Astrocyte (in vitro differentiated cells and primary cell): Measurements from ENCODE around the gene PIGQ. TPM values are rescaled to one million over a fixed set of nuclear protein-coding genes. Genes with fewer than 3 reads are reported as not detected.

ENCODE experiments used
- DNase-seq: peaks from one replicate; pipeline ENCODE4 v3.0.0-alpha.2; 2010; ENCODE audit warnings: low read depth
- FAIRE-seq: peaks from 2 replicates; lab custom pipeline; 2011; peaks lifted over from hg19 to GRCh38; lab: Jason Lieb, UNC
- H2AFZ ChIP-seq: 2 replicates; pipeline ENCODE4 v1.6.0; 2012; ENCODE audit warnings: low read depth, low read length, inconsistent platforms
- H3K27ac ChIP-seq: 2 replicates; pipeline ENCODE4 v1.5.1; 2011; ENCODE audit warnings: low read depth, low read length, inconsistent platforms
- H3K27me3 ChIP-seq: 2 replicates; pipeline ENCODE4 v1.6.0; 2011; ENCODE audit warnings: low read length, inconsistent platforms; ENCODE audit not compliant: insufficient read depth
- H3K36me3 ChIP-seq: 2 replicates; pipeline ENCODE4 v1.5.1; 2011; ENCODE audit warnings: low read length, inconsistent platforms; ENCODE audit not compliant: insufficient read depth
- H3K4me1 ChIP-seq: 2 replicates; pipeline ENCODE4 v1.5.1; 2011; ENCODE audit warnings: low read length, inconsistent platforms; ENCODE audit not compliant: insufficient read depth
- H3K4me2 ChIP-seq: 2 replicates; pipeline ENCODE4 v1.6.0; 2012; ENCODE audit warnings: low read length, inconsistent platforms
- H3K4me3 ChIP-seq: 2 replicates; pipeline ENCODE4 v1.5.1; 2011; ENCODE audit warnings: low read depth, mild to moderate bottlenecking, low read length, inconsistent platforms; ENCODE audit not compliant: insufficient read depth
- H3K79me2 ChIP-seq: 2 replicates; pipeline ENCODE4 v1.6.0; 2012; ENCODE audit warnings: mild to moderate bottlenecking, low read length, inconsistent platforms; ENCODE audit not compliant: insufficient read depth
- H3K9ac ChIP-seq: 2 replicates; pipeline ENCODE4 v1.6.0; 2012; ENCODE audit warnings: mild to moderate bottlenecking, low read length, inconsistent platforms
- H3K9me3 ChIP-seq: 2 replicates; pipeline ENCODE4 v1.5.1; 2012; ENCODE audit warnings: low read depth, mild to moderate bottlenecking, low read length, inconsistent platforms; ENCODE audit not compliant: insufficient read depth
- H4K20me1 ChIP-seq: 2 replicates; pipeline ENCODE4 v1.6.0; 2012; ENCODE audit warnings: low read length, inconsistent platforms; ENCODE audit not compliant: insufficient read depth
- H3K27ac Mint-ChIP-seq: one replicate; pipeline ENCODE4 v1.8.0; 2021; ENCODE audit warnings: mild to moderate bottlenecking, mixed read lengths; ENCODE audit not compliant: unreplicated experiment
- H3K27me3 Mint-ChIP-seq: one replicate; pipeline ENCODE4 v1.8.0; 2021; ENCODE audit warnings: low read depth, mixed read lengths; ENCODE audit not compliant: unreplicated experiment
- H3K36me3 Mint-ChIP-seq: one replicate; pipeline ENCODE4 v1.8.0; 2021; ENCODE audit warnings: low read depth, mixed read lengths; ENCODE audit not compliant: unreplicated experiment
- H3K4me1 Mint-ChIP-seq: one replicate; pipeline ENCODE4 v1.8.0; 2021; ENCODE audit warnings: low read depth, mixed read lengths; ENCODE audit not compliant: unreplicated experiment
- H3K4me3 Mint-ChIP-seq: one replicate; pipeline ENCODE4 v1.8.0; 2021; ENCODE audit warnings: mild to moderate bottlenecking, moderate library complexity, mixed read lengths; ENCODE audit not compliant: unreplicated experiment
- H3K9me3 Mint-ChIP-seq: one replicate; pipeline ENCODE4 v1.8.0; 2021; ENCODE audit warnings: mild to moderate bottlenecking, mixed read lengths; ENCODE audit not compliant: unreplicated experiment
- CTCF ChIP-seq: IDR thresholded peaks from 2 replicates; pipeline ENCODE4 v1.5.1; 2011; ENCODE audit warnings: low read depth, mild to moderate bottlenecking, inconsistent platforms, low read length, moderate library complexity; ENCODE audit not compliant: insufficient read depth
- EZH2 ChIP-seq: IDR thresholded peaks from 2 replicates; pipeline ENCODE4 v1.6.1; 2012; ENCODE audit warnings: mild to moderate bottlenecking, low read length, inconsistent platforms; ENCODE audit not compliant: insufficient read depth
- total RNA-seq: library from RNA; stranded (reverse); gene quantifications from 2 replicates; pipeline ENCODE4 v1.2.1, GENCODE V29; 2021

PIGQ gene
- total RNA-seq, 1 donor from 2014 or later, result 22.4 TPM

GRCh38 chr16:559021-559380, 10.8 kb upstream of the PIGQ start:
- H3K4me3 Mint-ChIP-seq, result no peak overlapping the region
- TF ChIP-seq CTCF (no peak), EZH2 (no peak)
- no peaks in the 10 kb centered on the region for H3K9me3 Mint-ChIP-seq
- no peak for DNase-seq
- no peak for FAIRE-seq
- H3K4me1 Mint-ChIP-seq, result peaks cover 2% of the 10 kb centered on the region
- H3K4me1 ChIP-seq, result peaks cover 12% of the 10 kb centered on the region
- H3K36me3 ChIP-seq, result no peaks in the 10 kb centered on the region
- peaks cover 21% of the 10 kb centered on the region for H3K27me3 ChIP-seq
- H3K36me3 Mint-ChIP-seq, result no peaks in the 10 kb centered on the region
- no peaks in the 10 kb centered on the region for H3K79me2 ChIP-seq
- H3K27ac ChIP-seq, result no peak overlapping the region
- H3K4me3 ChIP-seq, result no peak overlapping the region
- no peak overlapping the region for H2AFZ ChIP-seq
- peaks cover 10% of the 10 kb centered on the region for H3K27me3 Mint-ChIP-seq
- H4K20me1 ChIP-seq, result peaks cover 5% of the 10 kb centered on the region
- H3K4me2 ChIP-seq, result no peak overlapping the region
- H3K9me3 ChIP-seq, result no peaks in the 10 kb centered on the region
- H3K27ac Mint-ChIP-seq, result no peak overlapping the region
- no peak overlapping the region for H3K9ac ChIP-seq

GRCh38 chr16:559411-560203, 10.2 kb upstream of the PIGQ start:
- Histone ChIP-seq H3K9me3 (no peaks in the 10 kb centered on the region), H3K79me2 (no peaks in the 10 kb centered on the region), H3K4me3 (no peak overlapping the region), H3K4me2 (no peak overlapping the region), H3K27me3 (peaks cover 21% of the 10 kb centered on the region), H3K27ac (no peak overlapping the region), H3K4me1 (peaks cover 6% of the 10 kb centered on the region), H2AFZ (no peak overlapping the region), H4K20me1 (no peaks in the 10 kb centered on the region), H3K36me3 (no peaks in the 10 kb centered on the region), H3K9ac (no peak overlapping the region)
- Mint-ChIP-seq H3K4me3 (no peak overlapping the region), H3K27ac (no peak overlapping the region), H3K36me3 (no peaks in the 10 kb centered on the region), H3K4me1 (peaks cover 2% of the 10 kb centered on the region), H3K27me3 (peaks cover 10% of the 10 kb centered on the region), H3K9me3 (no peaks in the 10 kb centered on the region)
- no peak for TF ChIP-seq CTCF
- peak; percentile 94 for TF ChIP-seq EZH2
- DNase-seq (no peak), FAIRE-seq (no peak)

DNA sequence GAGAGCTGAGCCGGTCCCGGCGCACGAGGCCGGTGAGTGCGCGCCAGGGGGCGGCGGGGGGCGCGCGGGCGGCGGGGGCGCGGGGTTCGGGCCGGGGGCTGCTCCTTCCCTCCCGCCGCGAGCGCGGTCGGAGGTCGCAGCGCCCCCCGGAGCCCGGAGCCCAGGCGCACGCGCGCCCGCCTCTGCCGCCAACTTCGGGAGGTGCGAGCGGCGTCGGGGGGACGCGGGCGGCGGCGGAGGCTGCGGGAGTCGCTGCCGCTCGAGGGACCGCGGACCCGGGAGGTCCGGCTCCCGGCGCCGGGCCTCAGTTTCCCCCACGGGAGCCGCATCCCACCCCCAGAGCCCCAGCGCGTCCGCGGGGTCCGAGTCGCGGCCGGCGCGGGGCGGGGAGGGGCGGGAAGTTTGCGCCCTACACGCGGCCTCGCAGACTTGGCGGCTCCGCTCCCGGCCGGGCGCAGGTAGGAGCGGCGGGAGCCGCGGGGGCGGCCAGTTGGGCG, 9.5 kb upstream of the PIGQ start, which contains the start of gene PRR35:
TSS of gene PRR35 (plus strand) at position 191 of the 497 bp plus-strand sequence. CDS start 2,901 bp downstream, outside the sequence.
- no peaks in the 10 kb centered on the region for H3K36me3 Mint-ChIP-seq
- H3K4me1 Mint-ChIP-seq, result no peaks in the 10 kb centered on the region
- no peak for DNase-seq
- Histone ChIP-seq H3K9ac (no peak within 1 kb of the TSS), H3K9me3 (no peaks in the 10 kb centered on the region), H3K36me3 (no peaks in the 10 kb centered on the region), H3K4me2 (no peak within 1 kb of the TSS), H3K4me1 (no peaks in the 10 kb centered on the region), H3K79me2 (no peaks in the 10 kb centered on the region), H3K27me3 (peaks cover 21% of the 10 kb centered on the region), H3K27ac (no peak within 1 kb of the TSS), H2AFZ (no peak within 1 kb of the TSS), H3K4me3 (no peak within 1 kb of the TSS), H4K20me1 (no peaks in the 10 kb centered on the region)
- FAIRE-seq, result no peak
- peaks cover 10% of the 10 kb centered on the region for H3K27me3 Mint-ChIP-seq
- TF ChIP-seq CTCF (no peak), EZH2 (peak; percentile 50)
- H3K27ac Mint-ChIP-seq, result no peak within 1 kb of the TSS
- H3K4me3 Mint-ChIP-seq, result no peak within 1 kb of the TSS
- H3K9me3 Mint-ChIP-seq, result no peaks in the 10 kb centered on the region
